Measurements from ENCODE around the gene C19orf81.

The C19orf81 gene

DNA sequence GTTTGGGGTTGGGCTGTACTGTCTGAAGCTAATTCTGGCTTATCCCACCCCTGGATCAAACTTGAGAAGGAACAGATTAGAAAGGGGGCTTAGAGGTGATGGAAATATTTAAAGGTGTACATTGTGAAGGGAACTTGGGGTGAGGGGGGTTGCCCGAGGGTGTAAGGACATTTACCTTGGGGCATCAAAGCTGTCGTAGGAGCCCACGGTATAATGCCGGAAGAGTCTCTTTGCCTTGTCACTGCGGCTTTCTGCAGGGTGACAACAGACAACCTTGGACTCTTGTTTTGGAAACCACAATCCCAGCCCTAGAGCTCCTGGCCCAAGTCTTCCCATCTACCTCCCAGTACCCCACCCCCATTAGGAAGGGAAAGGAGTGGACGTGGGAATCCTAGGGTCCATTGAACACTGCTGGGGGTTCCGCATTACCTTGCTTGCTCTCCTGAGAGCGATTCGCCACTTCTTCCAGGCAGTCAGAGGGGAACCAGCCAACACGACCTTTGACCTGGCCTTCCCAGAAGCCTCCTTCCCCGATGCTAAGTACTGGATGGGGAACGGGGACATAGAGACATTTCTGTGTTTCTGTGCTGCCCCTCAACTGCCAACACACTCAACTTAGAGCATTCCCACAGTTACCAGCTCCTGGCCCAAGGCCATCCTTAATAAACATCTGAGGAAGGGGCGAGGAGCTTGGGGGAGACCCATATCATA, 48.3 kb downstream of the C19orf81 start:
- Histone ChIP-seq H3K27me3 (ENCODE audit: control insufficient read depth in 2 of 2, insufficient read depth in 2 of 2, low read length in 2 of 2) (peaks cover 6 to 8% of the 10 kb centered on the region in 2 donors), H3K9ac (ENCODE audit: low read depth in 1 of 2, low read length in 2 of 2) (no peak overlapping the region), H3K9me3 (ENCODE audit: control insufficient read depth in 2 of 2, low read length in 2 of 2) (no peaks in the 10 kb centered on the region), H3K36me3 (ENCODE audit: control insufficient read depth in 2 of 2, insufficient read depth in 2 of 2, low read length in 2 of 2) (no peaks in the 10 kb centered on the region), H3K4me3 (ENCODE audit: low read length in 2 of 2) (no peak overlapping the region), H3K27ac (ENCODE audit: low read depth in 2 of 2, low read length in 2 of 2) (no peak overlapping the region), H3K4me1 (ENCODE audit: control insufficient read depth in 2 of 2, insufficient read depth in 2 of 2, low read length in 2 of 2) (no peaks in the 10 kb centered on the region)

GRCh38 chr19:50701367-50701985, 52.2 kb downstream of the C19orf81 start:
- H3K9ac ChIP-seq (ENCODE audit: low read depth in 1 of 2, low read length in 2 of 2): no peak overlapping the region
- H3K27me3 ChIP-seq (ENCODE audit: control insufficient read depth in 2 of 2, insufficient read depth in 2 of 2, low read length in 2 of 2): peaks cover 5 to 9% of the 10 kb centered on the region in 2 donors
- H3K36me3 ChIP-seq (ENCODE audit: control insufficient read depth in 2 of 2, insufficient read depth in 2 of 2, low read length in 2 of 2): no peaks in the 10 kb centered on the region
- H3K9me3 ChIP-seq (ENCODE audit: control insufficient read depth in 2 of 2, low read length in 2 of 2): no peaks in the 10 kb centered on the region
- H3K4me3 ChIP-seq (ENCODE audit: low read length in 2 of 2): no peak overlapping the region
- no peak overlapping the region for H3K27ac ChIP-seq (ENCODE audit: low read depth in 2 of 2, low read length in 2 of 2)
- H3K4me1 ChIP-seq (ENCODE audit: control insufficient read depth in 2 of 2, insufficient read depth in 2 of 2, low read length in 2 of 2): no peaks in the 10 kb centered on the region

- Histone ChIP-seq H3K4me3 (ENCODE audit: low read length in 2 of 2) (no peak overlapping the region), H3K27me3 (ENCODE audit: control insufficient read depth in 2 of 2, insufficient read depth in 2 of 2, low read length in 2 of 2) (peaks cover 5 to 7% of the 10 kb centered on the region in 2 donors), H3K9ac (ENCODE audit: low read depth in 1 of 2, low read length in 2 of 2) (no peak overlapping the region)
Observed at GRCh38 chr19:50702158-50702870, 53.1 kb downstream of the C19orf81 start.

GRCh38 chr19:50702871-50703829, 53.9 kb downstream of the C19orf81 start:
- no peak overlapping the region for H3K9ac ChIP-seq (ENCODE audit: low read depth in 1 of 2, low read length in 2 of 2)
- H3K36me3 ChIP-seq (ENCODE audit: control insufficient read depth in 2 of 2, insufficient read depth in 2 of 2, low read length in 2 of 2): no peaks in the 10 kb centered on the region
- H3K9me3 ChIP-seq (ENCODE audit: control insufficient read depth in 2 of 2, low read length in 2 of 2): no peaks in the 10 kb centered on the region
- peaks cover 5 to 7% of the 10 kb centered on the region in 2 donors for H3K27me3 ChIP-seq (ENCODE audit: control insufficient read depth in 2 of 2, insufficient read depth in 2 of 2, low read length in 2 of 2)
- H3K4me3 ChIP-seq (ENCODE audit: low read length in 2 of 2): no peak overlapping the region
- no peaks in the 10 kb centered on the region for H3K4me1 ChIP-seq (ENCODE audit: control insufficient read depth in 2 of 2, insufficient read depth in 2 of 2, low read length in 2 of 2)
- no peak overlapping the region for H3K27ac ChIP-seq (ENCODE audit: low read depth in 2 of 2, low read length in 2 of 2)

More at GRCh38 chr19:50702158-50702870, 53.1 kb downstream of the C19orf81 start:
- Histone ChIP-seq H3K9me3 (ENCODE audit: control insufficient read depth in 2 of 2, low read length in 2 of 2) (no peaks in the 10 kb centered on the region), H3K27ac (ENCODE audit: low read depth in 2 of 2, low read length in 2 of 2) (no peak overlapping the region), H3K36me3 (ENCODE audit: control insufficient read depth in 2 of 2, insufficient read depth in 2 of 2, low read length in 2 of 2) (no peaks in the 10 kb centered on the region), H3K4me1 (ENCODE audit: control insufficient read depth in 2 of 2, insufficient read depth in 2 of 2, low read length in 2 of 2) (no peaks in the 10 kb centered on the region)

DNA sequence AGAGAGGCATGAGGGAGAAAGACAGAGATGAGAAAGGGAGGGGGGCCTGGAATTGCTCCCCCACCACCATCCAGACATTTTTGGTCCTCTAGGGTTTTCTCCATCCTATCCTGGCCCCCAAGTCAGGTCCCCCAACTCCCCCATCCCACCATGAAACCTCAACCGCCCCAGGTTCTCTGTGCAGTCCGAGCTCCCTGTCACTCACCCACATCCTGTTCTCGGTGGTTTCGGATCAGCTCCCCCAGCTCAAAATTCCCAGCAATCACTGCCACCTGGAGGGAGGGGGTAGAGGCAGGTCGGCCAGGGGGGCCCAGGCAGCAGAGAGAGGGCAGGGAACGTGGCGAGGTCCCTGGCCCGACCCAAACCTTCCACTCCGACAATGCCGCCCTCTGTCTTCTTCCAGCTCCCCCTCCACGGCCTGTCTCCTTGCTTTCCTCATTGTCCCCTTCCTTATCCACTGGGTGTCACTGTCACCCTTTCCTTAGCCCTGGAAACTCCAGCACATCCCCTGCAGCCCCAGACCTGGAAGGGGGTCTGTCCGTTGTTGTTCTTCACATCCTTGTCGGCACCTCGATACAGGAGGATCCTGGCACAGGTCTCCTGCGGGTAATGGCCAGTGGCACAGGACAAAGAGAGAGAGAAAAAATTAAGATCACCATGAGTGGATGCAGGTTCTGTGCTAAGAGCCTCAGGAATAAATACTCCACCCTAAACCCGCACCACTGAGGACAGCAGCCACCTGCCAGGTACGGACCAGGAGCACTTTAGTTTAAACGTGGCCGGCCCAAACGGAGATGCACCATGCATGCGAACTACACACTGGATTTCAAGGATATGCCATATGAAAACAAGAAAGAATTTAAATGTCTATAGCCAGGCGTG, 54.9 kb downstream of the C19orf81 start:
- Histone ChIP-seq H3K36me3 (ENCODE audit: control insufficient read depth in 2 of 2, insufficient read depth in 2 of 2, low read length in 2 of 2) (no peaks in the 10 kb centered on the region), H3K27ac (ENCODE audit: low read depth in 2 of 2, low read length in 2 of 2) (no peak overlapping the region), H3K4me1 (ENCODE audit: control insufficient read depth in 2 of 2, insufficient read depth in 2 of 2, low read length in 2 of 2) (no peaks in the 10 kb centered on the region), H3K4me3 (ENCODE audit: low read length in 2 of 2) (no peak overlapping the region), H3K9ac (ENCODE audit: low read depth in 1 of 2, low read length in 2 of 2) (no peak overlapping the region), H3K27me3 (ENCODE audit: control insufficient read depth in 2 of 2, insufficient read depth in 2 of 2, low read length in 2 of 2) (peaks cover 5 to 7% of the 10 kb centered on the region in 2 donors), H3K9me3 (ENCODE audit: control insufficient read depth in 2 of 2, low read length in 2 of 2) (no peaks in the 10 kb centered on the region)

- Histone ChIP-seq H3K9me3 (ENCODE audit: control insufficient read depth in 2 of 2, low read length in 2 of 2) (no peaks in the 10 kb centered on the region), H3K4me3 (ENCODE audit: low read length in 2 of 2) (no peak overlapping the region), H3K27me3 (ENCODE audit: control insufficient read depth in 2 of 2, insufficient read depth in 2 of 2, low read length in 2 of 2) (peaks cover 5 to 7% of the 10 kb centered on the region in 2 donors), H3K36me3 (ENCODE audit: control insufficient read depth in 2 of 2, insufficient read depth in 2 of 2, low read length in 2 of 2) (no peaks in the 10 kb centered on the region), H3K9ac (ENCODE audit: low read depth in 1 of 2, low read length in 2 of 2) (no peak overlapping the region), H3K4me1 (ENCODE audit: control insufficient read depth in 2 of 2, insufficient read depth in 2 of 2, low read length in 2 of 2) (no peaks in the 10 kb centered on the region), H3K27ac (ENCODE audit: low read depth in 2 of 2, low read length in 2 of 2) (no peak overlapping the region)
Observed at GRCh38 chr19:50705422-50706019, 56.3 kb downstream of the C19orf81 start.

DNA sequence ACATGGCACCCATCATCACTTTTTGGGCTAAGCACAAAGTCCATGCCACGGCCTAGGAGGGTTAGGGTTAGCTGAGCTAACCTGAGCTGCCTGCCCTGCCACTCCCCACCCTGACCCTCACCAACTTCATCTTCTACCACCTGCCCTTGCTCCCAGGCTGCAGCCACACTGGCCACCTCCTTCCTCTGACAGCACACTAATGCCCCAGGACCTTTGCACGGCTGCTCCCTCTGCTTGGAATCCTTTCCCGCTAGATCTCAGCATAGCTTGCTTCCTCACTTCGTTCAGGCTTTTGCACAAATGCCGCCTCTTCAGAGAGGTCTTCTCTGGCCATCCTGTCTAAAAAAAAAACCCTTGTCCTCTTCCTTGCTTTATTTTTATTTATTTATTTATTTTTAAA, 57.1 kb downstream of the C19orf81 start:
- Histone ChIP-seq H3K27me3 (ENCODE audit: control insufficient read depth in 2 of 2, insufficient read depth in 2 of 2, low read length in 2 of 2) (peaks cover 5 to 7% of the 10 kb centered on the region in 2 donors), H3K36me3 (ENCODE audit: control insufficient read depth in 2 of 2, insufficient read depth in 2 of 2, low read length in 2 of 2) (no peaks in the 10 kb centered on the region), H3K9ac (ENCODE audit: low read depth in 1 of 2, low read length in 2 of 2) (no peak overlapping the region), H3K27ac (ENCODE audit: low read depth in 2 of 2, low read length in 2 of 2) (no peak overlapping the region), H3K9me3 (ENCODE audit: control insufficient read depth in 2 of 2, low read length in 2 of 2) (no peaks in the 10 kb centered on the region), H3K4me1 (ENCODE audit: control insufficient read depth in 2 of 2, insufficient read depth in 2 of 2, low read length in 2 of 2) (no peaks in the 10 kb centered on the region), H3K4me3 (ENCODE audit: low read length in 2 of 2) (no peak overlapping the region)

DNA sequence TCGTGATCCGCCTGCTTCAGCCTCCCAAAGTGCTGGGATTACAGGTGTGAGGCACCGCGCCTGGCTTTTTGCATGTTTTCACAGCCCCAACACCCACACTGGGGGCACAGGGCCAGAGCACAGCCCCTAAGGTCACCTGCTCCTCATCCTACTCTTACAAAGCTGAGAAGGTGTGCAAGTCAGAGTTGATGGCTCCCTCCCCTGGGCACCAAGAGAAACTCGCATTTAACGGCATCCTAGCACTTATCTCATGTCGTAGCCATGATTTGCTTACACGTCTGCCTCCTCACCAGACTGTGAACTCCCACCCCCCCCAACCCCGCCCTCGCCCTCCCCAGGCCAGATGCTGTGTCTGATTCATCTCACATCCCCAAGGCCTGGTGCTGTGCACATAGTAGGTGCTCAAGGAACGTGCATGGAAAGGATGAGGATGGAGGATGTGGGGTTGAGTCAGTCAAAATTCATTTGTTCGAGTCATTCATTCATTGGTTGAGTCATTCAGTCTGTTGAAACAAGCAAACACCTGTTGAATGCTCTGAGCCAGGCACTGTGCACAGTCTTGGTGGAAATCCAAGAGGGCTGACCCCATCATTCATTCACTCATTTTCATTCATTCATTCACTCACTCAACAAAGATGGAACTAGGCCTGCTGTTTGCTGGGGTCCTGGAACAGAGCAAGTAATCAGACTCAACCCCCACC, 59.1 kb downstream of the C19orf81 start:
- H3K9ac ChIP-seq (ENCODE audit: low read depth in 1 of 2, low read length in 2 of 2): no peak overlapping the region

More for the DNA sequence above, 59.1 kb downstream of the C19orf81 start:
- Histone ChIP-seq H3K36me3 (ENCODE audit: control insufficient read depth in 2 of 2, insufficient read depth in 2 of 2, low read length in 2 of 2) (no peaks in the 10 kb centered on the region), H3K27me3 (ENCODE audit: control insufficient read depth in 2 of 2, insufficient read depth in 2 of 2, low read length in 2 of 2) (peaks cover 5% of the 10 kb centered on the region in 2 donors), H3K27ac (ENCODE audit: low read depth in 2 of 2, low read length in 2 of 2) (no peak overlapping the region), H3K9me3 (ENCODE audit: control insufficient read depth in 2 of 2, low read length in 2 of 2) (no peaks in the 10 kb centered on the region), H3K4me3 (ENCODE audit: low read length in 2 of 2) (no peak overlapping the region), H3K4me1 (ENCODE audit: control insufficient read depth in 2 of 2, insufficient read depth in 2 of 2, low read length in 2 of 2) (no peaks in the 10 kb centered on the region)
